HAP-1 (cell line): ENCODE measurements around the gene PTPRN2.
"Not testable (repeated sequence)": the region's sequence is repeated elsewhere in the genome, so short reads cannot be mapped to it uniquely, and the experiment has no call there.

Source experiments
- DNase-seq, 2 experiments: peaks; one replicate each; pipeline ENCODE4 v3.0.0-alpha.2; 2016 to 2020; ENCODE audit warnings: low spot score in 2 of 2
- H3K27me3 ChIP-seq: fragments of 250-450 bp; sonication (Bioruptor Pico); 2 replicates; pipeline ENCODE4 v1.5.1; 2020; ENCODE audit warnings: low read depth, mild to moderate bottlenecking, moderate library complexity
- H3K36me3 ChIP-seq: fragments of 250-450 bp; sonication (Bioruptor Pico); replicated peaks from 2 replicates; pipeline ENCODE4 v1.5.1; 2020; ENCODE audit warnings: mild to moderate bottlenecking
- H3K4me1 ChIP-seq: fragments of 250-450 bp; sonication (Bioruptor Pico); 2 replicates; pipeline ENCODE4 v1.5.1; 2020; ENCODE audit warnings: mild to moderate bottlenecking
- H3K4me3 ChIP-seq: fragments of 250-450 bp; sonication (Bioruptor Pico); 2 replicates; pipeline ENCODE4 v1.5.1; 2020; ENCODE audit warnings: mild to moderate bottlenecking, moderate library complexity
- H3K9me3 ChIP-seq: fragments of 250-450 bp; sonication (Bioruptor Pico); 2 replicates; pipeline ENCODE4 v1.5.1; 2020; ENCODE audit warnings: mild to moderate bottlenecking, moderate library complexity
- in situ Hi-C: fragments of 300-500 bp; cut with MboI; formaldehyde crosslinking; loops from 3 replicates; pipeline ENCODE4 v1.14.3; 2020; ENCODE audit warnings: low sequenced_read_pairs, inconsistent platforms, mixed read lengths

Gene PTPRN2

DNA sequence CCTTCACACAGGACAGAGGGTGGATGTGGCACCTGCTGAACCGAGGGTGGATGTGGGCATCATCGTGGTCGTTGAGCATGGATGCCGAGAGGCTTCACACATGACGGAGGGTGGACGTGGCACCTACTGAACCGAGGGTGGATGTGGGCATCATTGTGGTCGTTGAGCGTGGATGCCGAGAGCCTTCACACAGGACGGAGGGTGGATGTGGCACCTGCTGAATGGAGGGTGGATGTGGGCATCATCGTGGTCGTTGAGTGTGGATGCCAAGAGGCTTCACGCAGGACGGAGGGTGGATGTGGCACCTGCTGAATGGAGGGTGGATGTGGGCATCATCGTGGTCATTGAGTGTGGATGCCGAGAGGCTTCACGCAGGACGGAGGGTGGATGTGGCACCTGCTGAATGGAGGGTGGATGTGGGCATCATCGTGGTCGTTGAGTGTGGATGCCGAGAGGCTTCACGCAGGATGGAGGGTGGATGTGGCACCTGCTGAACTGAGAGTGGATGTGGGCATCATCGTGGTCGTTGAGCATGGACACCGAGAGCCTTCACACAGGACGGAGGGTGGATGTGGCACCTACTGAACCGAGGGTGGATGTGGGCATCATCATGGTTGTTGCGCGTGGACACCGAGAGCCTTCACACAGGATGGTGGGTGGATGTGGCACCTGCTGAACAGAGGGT is 994.8 kb downstream of the PTPRN2 start:
- H3K36me3 ChIP-seq, H3K4me3 ChIP-seq, H3K9me3 ChIP-seq, H3K4me1 ChIP-seq, in situ Hi-C loops, H3K27me3 ChIP-seq, DNase-seq: not testable (repeated sequence)

- H3K4me3 ChIP-seq, result no peak overlapping the region
- H3K4me1 ChIP-seq, result no peaks in the 10 kb centered on the region
- no peaks in the 10 kb centered on the region for H3K27me3 ChIP-seq
- DNase-seq, result no peak
- no peaks in the 10 kb centered on the region for H3K9me3 ChIP-seq
- no peaks in the 10 kb centered on the region for H3K36me3 ChIP-seq
- in situ Hi-C loops, result no loop called here
Observed at GRCh38 chr7:157590526-157590925, 997.1 kb downstream of the PTPRN2 start.

GRCh38 chr7:157589680-157590079 is 997.9 kb downstream of the PTPRN2 start:
- Histone ChIP-seq H3K36me3 (no peaks in the 10 kb centered on the region), H3K4me1 (no peaks in the 10 kb centered on the region), H3K27me3 (no peaks in the 10 kb centered on the region), H3K9me3 (no peaks in the 10 kb centered on the region), H3K4me3 (no peak overlapping the region)
- in situ Hi-C loops, result no loop called here
- no peak for DNase-seq

DNA sequence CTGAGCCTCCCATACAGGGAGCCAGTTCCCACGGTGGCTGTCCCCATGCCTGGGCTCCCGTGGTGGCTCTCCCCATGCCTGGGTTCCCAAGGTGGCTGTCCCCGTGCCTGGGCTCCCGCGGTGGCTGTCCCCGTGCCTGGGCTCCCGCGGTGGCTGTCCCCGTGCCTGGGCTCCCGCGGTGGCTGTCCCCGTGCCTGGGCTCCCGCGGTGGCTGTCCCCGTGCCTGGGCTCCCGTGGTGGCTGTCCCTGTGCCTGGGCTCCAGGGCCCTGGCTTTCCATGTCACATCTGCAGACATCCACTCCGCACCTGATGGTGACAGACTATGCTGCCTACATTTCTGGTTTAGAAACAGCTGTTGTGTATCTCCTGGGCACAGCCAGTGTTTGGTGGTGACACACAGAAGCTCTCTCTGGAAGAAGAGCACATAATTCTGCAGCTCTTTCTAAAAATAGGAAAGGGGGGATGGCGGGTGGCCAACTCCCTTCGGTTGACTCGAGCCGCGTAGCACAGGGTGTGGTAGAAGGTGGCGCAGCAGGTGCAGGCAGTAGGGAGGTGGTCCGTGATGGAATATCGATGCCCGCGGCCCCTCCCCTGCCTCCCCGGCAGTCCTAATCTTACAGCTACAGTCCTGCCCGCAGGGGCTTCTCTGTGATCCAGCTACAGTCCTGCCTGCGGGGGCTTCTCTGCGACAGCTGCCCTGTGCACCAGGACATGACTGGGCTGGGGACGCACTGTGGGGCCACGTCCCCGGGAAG is 999.6 kb downstream of the PTPRN2 start:
- no peaks in the 10 kb centered on the region for H3K4me1 ChIP-seq
- H3K4me3 ChIP-seq, result no peak overlapping the region
- in situ Hi-C loops, result no loop called here
- H3K36me3 ChIP-seq, result no peaks in the 10 kb centered on the region
- H3K27me3 ChIP-seq, result no peaks in the 10 kb centered on the region
- no peaks in the 10 kb centered on the region for H3K9me3 ChIP-seq
- no peak for DNase-seq

- H3K36me3 ChIP-seq, result no peaks in the 10 kb centered on the region
- H3K4me3 ChIP-seq, result no peak overlapping the region
- H3K27me3 ChIP-seq, result no peaks in the 10 kb centered on the region
- in situ Hi-C loops, result no loop called here
- H3K4me1 ChIP-seq, result no peaks in the 10 kb centered on the region
- no peak for DNase-seq
- H3K9me3 ChIP-seq, result no peaks in the 10 kb centered on the region
Observed at GRCh38 chr7:157587051-157587804, 1000.4 kb downstream of the PTPRN2 start.

- no peaks in the 10 kb centered on the region for H3K27me3 ChIP-seq
- no peak for DNase-seq
Observed at GRCh38 chr7:157586426-157586955, 1001.1 kb downstream of the PTPRN2 start.

GRCh38 chr7:157585113-157585861 is 1002.3 kb downstream of the PTPRN2 start:
- H3K36me3 ChIP-seq, result no peaks in the 10 kb centered on the region
- H3K27me3 ChIP-seq, result no peaks in the 10 kb centered on the region
- H3K4me1 ChIP-seq, result no peaks in the 10 kb centered on the region
- DNase-seq, result no peak
- H3K4me3 ChIP-seq, result no peak overlapping the region
- H3K9me3 ChIP-seq, result no peaks in the 10 kb centered on the region
- in situ Hi-C loops, result no loop called here

More at GRCh38 chr7:157586426-157586955, 1001.1 kb downstream of the PTPRN2 start:
- H3K4me3 ChIP-seq, result no peak overlapping the region
- in situ Hi-C loops, result no loop called here
- no peaks in the 10 kb centered on the region for H3K36me3 ChIP-seq
- no peaks in the 10 kb centered on the region for H3K9me3 ChIP-seq
- H3K4me1 ChIP-seq, result no peaks in the 10 kb centered on the region

GRCh38 chr7:157584420-157584819 is 1003.2 kb downstream of the PTPRN2 start:
- in situ Hi-C loops, result no loop called here
- Histone ChIP-seq H3K36me3 (no peaks in the 10 kb centered on the region), H3K4me3 (no peak overlapping the region), H3K27me3 (no peaks in the 10 kb centered on the region), H3K4me1 (no peaks in the 10 kb centered on the region), H3K9me3 (no peaks in the 10 kb centered on the region)
- DNase-seq, result no peak

DNA sequence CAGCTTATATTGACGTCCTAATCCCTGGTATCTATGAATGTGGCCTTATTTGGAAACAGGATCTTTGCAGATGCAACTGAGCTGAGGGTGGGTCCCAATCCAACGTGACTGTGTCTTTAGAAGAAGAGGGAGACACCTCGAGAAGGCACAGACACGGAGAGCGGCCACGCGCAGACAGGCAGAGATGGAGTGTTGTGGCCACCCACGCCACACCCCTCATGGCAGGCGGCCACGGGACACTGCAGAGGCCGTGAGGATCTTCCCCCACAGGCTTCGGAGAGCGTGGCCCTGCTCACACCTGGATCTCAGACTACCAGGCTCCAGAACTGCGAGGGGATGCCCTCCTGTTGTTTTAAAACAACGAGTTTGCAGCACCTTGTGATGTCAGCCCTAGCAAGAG is 1005.9 kb downstream of the PTPRN2 start:
- Histone ChIP-seq H3K9me3 (no peaks in the 10 kb centered on the region), H3K4me3 (no peak overlapping the region), H3K4me1 (no peaks in the 10 kb centered on the region; the same call in none of the 2 replicates), H3K36me3 (no peaks in the 10 kb centered on the region), H3K27me3 (no peaks in the 10 kb centered on the region)
- DNase-seq, result no peak
- in situ Hi-C loops, result no loop called here

- no peaks in the 10 kb centered on the region for H3K36me3 ChIP-seq
- in situ Hi-C loops, result no loop called here
- DNase-seq, result no peak
- H3K9me3 ChIP-seq, result no peaks in the 10 kb centered on the region
- no peak overlapping the region for H3K4me3 ChIP-seq
- H3K4me1 ChIP-seq, result no peaks in the 10 kb centered on the region; the same call in none of the 2 replicates
- H3K27me3 ChIP-seq, result no peaks in the 10 kb centered on the region
Observed at GRCh38 chr7:157580324-157580723, 1007.3 kb downstream of the PTPRN2 start.

DNA sequence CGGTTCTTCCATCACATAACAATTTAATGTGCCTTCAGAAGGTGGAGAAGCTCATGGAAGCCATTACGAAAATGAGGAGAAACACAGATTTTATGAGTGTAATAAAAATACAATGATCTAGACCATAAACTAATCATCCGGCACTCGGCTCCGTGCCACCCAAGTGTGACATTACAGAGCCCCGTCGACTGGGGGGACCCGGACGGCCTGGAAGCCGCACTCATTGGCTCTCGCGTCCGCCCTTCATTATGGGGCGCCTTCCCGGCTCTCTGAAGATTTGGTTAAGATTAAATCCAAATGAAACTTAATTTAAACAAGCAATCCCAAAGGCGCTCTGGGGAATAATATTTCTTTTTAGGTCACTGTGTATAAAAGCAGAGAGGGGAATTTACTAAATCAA is 1008.2 kb downstream of the PTPRN2 start:
- DNase-seq, result no peak
- no peaks in the 10 kb centered on the region; the same call in none of the 2 replicates for H3K4me1 ChIP-seq
- H3K4me3 ChIP-seq, result no peak overlapping the region
- H3K36me3 ChIP-seq, result no peaks in the 10 kb centered on the region
- in situ Hi-C loops, result no loop called here
- no peaks in the 10 kb centered on the region for H3K9me3 ChIP-seq
- H3K27me3 ChIP-seq, result no peaks in the 10 kb centered on the region

DNA sequence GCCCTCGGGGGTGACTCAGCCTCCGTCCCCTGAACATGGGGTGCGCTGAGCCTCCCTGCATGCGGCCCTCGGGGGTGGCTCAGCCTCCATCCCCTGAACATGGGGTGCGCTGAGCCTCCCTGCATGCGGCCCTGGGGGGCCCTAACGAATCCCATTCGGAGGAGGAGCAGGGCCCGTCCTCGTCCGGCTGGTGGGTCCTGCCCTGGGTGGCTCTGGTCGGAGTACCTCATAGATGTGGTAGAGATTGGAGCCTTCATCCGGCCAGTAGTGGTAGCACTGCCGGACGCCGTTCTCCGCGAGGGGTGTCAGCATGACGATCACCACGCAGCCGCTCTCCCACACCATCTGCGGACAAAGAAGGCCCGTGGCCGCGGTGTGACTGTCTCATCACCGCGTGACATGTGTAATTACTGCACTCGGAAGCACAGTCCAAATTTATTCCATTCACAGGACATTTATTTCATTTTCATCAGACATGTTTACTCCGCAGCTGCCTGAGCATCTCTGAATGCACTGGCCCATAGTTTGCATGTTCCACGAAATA is 1009.8 kb downstream of the PTPRN2 start:
- H3K27me3 ChIP-seq, result no peaks in the 10 kb centered on the region
- H3K4me3 ChIP-seq, result no peak overlapping the region
- in situ Hi-C loops, result no loop called here
- no peaks in the 10 kb centered on the region; the same call in none of the 2 replicates for H3K4me1 ChIP-seq
- no peaks in the 10 kb centered on the region for H3K36me3 ChIP-seq
- no peak for DNase-seq
- no peaks in the 10 kb centered on the region for H3K9me3 ChIP-seq

DNA sequence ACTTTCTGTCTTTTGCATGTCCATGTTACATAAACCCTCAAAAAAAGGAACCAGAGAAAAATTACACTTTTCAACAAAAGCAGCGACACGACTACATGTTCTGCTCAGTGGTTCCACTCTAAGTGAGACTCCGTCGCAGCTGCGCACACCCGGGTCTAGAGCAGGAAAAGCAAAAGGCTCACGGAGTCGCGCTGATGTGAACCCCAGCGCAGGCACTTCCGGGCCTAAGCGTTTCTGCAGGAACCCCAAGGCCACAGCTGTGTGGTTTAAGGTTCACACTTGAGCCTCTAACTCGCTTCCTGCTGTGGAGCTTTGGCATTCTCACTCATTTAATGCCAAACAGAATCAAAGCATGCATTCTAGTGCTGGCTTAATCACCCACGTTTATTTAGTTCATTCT is 1010.6 kb downstream of the PTPRN2 start:
- H3K27me3 ChIP-seq, result no peaks in the 10 kb centered on the region
- H3K4me1 ChIP-seq, result no peaks in the 10 kb centered on the region; the same call in none of the 2 replicates
- in situ Hi-C loops, result no loop called here
- H3K4me3 ChIP-seq, result no peak overlapping the region
- no peaks in the 10 kb centered on the region for H3K36me3 ChIP-seq
- no peaks in the 10 kb centered on the region for H3K9me3 ChIP-seq
- no peak for DNase-seq
